Fibroblast of the conjunctiva (primary cell): ENCODE results near the gene CAMK2N1.

Experiments
- DNase-seq: peaks from one replicate; pipeline ENCODE4 v3.0.0-alpha.2; 2010; ENCODE audit warnings: low read depth

Gene CAMK2N1

DNA sequence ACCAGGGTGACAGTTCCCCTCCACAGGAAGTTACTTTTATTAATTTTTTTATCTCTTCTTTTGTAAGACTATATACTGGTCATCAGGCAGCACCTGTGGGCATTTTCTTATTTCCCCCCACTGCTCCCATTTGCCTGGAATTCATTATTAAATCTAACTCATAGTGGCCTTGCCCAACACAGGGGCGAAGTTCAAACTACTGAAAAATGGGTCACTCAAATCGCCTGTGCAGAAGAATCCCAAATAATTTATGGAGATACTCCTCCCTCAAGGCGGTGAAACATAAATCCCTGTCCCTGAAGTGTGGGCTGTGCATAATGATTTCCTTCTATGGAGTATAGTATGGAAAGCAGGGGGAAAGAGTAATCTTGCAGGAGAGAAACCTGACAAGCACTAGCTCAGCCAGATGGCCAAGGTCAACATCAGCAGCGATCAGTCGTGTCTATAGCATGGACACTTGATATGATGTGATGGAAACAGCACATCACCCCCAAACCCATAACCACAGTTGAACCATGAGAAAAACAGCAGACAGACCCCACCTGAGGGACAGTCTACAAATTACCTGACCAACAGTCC lies 7.9 kb downstream of the CAMK2N1 start:
- no peak for DNase-seq

DNA sequence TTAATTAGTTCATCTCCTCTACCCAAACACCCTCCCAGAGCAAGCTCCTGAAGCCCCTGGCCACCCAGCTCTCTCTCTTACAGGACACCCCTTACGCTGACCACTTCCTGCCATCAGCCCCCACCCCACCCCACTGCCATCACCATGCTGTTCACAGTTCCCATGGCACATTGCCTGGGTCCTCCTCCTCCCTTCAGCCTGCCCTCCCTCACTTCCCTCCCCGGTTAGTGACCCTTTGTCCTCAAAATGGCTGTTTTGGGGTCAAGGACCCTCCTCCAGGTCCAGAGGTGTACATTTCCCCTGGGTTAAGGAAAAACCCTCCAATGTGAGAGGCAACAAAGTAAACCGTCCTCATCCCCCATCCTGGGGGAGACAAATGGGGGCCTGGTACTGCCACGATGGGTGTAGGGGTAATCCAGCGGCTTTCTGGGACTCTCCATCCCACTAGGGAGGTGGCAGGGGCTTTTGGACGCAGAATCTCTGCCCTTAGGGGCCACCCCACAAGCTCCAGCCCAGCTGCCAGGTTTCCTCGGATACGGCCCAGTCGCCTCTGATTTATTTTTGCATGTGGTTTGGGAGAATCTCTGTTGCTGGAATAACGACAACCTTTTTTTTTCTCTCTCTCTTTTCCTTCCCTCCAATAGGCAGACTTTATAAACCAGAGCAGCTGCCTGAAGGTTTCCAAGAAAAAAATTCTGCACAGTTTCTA lies 8.5 kb downstream of the CAMK2N1 start:
- DNase-seq, result no peak

DNA sequence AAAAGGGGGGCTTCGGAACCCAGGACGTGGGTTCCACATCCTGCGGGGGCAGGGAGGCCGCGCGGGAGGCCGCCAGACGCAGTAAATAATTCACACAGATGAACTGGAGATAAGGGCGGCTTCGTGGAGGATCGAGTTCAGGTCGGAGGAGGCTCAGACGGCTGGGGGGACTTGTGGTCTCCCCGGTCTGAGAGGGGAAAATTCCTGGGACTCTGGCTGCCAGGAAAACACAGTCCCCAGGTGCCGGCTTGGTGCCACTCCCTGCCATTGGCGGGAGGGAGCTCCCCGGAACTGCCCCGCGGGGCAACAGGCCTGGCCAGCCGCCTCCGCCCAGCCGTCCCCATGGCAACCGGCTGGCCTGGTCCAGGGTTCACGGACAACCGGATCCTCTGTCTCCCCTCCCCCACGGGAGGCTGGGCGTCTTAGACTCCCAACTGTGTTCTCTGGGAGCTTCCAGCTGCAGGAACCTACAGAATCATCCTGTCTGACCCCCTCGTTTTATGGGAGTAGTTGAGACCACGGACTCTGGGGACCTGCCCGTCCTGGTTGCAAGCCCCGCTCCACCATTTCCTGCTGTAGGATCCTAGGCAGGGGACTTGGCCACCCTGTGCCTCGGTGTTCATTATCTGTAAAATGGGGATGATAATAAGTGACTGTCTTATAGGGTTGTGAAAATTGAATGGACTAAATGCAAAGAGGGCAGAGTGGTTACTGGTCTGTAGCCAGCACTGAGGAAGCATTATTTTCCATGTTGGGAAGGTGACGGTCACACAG lies 9.6 kb downstream of the CAMK2N1 start:
- DNase-seq, result no peak

DNA sequence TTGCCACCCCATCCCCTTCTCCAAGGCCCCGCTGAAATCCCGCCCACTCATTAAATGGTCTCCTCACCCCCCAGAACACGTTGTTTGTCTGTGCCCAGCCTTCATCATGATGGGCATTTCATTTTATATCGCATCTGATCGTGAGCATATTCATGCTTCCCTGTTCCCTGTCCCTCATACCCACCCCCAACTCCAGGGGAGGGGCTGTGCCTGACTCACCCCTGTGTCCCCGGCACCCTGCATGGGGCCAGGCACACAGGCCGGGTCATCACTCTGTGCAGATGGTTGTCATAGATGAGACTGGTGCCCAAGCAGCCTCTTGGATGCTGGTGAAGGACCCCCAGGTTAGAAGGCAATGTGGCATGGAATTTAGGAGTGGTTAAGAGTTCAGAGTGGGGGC lies 11.0 kb downstream of the CAMK2N1 start:
- DNase-seq, result no peak

DNA sequence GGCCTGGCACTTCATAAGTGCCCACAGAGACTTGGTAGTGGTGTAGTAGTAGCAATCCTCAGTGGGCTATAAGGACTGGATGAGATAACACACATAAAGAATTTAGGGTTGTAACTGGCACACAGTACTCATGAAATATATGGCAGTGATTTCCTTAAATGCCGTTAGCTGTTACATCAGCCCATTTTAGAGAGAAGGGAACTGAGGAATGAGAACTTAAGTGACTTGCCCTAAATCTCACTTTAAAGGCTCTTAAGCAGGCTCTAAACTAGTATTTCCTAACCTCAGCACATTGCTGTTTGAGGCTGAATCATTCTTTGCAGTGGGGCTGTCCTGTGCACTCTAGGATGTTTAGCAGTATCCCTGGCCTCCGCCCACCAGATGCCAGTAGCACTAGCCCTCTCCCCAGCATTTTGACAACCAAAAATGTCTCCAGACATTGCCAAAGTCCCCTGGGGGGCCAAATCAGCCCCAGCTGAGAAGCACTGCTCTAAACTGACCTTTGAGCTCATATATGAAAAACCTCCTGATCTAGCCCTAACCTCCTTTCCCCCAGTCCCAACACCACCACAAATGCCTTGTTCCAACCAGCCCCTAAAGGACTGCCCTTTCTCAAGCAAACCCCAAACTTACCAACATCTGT lies 11.6 kb downstream of the CAMK2N1 start:
- DNase-seq, result no peak

DNA sequence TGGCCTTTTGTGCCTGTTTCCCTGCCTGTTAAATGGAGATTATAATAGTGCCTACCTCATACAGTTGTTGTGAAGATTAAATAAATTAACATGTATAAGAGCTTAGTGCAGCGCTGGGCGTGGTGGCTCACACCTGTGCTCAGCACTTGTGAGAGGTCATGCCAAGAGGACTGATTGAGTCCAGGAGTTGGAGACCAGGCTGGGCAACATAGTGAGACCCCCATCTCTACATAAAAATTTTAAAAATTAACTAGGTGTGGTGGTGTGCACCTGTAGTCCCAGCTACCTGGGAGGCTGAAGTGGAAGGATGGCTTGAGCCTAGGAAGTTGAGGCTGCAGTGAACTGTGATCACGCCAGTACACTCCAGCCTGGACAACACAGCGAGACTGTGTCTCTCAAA lies 12.1 kb downstream of the CAMK2N1 start:
- DNase-seq, result no peak

DNA sequence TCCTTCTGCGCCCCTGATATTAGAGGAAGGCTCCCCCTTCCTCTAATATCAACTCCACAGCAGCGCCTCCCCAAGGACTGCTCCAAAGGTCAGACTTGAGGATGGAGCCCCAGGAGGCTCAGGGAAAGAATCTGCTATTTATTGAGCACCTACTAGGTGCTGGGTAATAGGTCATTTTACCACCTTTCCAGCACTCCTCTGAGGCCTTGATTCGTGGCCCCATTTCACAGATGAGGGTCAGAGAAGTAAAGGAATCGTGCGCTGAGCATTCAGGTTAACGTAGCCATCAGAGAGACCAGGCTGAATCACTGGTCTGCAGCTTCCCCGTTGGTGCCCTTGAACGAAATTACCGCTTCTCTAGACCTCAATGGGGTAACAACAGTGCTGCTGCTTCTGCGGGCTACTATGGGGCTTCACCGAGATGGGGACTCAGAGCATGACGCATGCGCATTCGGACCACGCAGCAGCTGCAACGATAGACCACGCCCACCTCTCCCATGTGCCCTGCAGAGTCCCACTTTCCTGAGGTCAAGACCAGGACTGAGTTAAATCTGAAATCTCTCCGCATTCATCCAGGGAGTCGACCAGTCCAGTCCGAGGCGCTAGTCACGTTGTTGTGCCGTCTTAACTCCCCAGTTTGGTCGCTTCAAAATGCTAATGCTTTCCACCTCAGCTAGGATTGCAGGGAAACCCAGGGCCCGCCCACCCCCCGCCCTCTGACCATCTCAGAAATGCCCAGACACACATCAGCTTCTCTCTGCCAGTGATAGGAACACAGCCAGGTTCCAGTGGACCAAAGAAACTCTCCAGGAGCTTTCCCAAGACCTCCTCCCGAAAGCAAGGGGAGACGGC lies 12.9 kb downstream of the CAMK2N1 start:
- peak; percentile 41 for DNase-seq

DNA sequence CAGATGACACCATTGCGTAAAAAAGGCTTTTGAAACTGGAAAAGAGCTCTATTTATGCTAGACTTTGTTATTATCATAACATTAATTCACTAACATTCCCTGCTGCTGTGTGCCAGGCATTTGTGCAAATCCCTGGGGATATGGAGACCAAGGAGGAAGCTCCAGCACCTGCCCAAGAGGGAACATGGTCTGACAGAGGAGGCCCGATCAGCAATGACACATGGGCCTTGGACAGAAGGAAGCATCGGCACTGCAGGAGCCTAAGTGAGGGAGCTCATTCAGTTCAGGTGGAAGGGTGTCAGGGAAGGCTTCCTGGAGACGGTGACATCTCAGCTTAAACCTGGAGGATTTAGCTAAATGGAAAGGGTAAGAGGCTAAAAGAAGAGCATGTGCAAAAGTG lies 13.9 kb downstream of the CAMK2N1 start:
- DNase-seq, result no peak

DNA sequence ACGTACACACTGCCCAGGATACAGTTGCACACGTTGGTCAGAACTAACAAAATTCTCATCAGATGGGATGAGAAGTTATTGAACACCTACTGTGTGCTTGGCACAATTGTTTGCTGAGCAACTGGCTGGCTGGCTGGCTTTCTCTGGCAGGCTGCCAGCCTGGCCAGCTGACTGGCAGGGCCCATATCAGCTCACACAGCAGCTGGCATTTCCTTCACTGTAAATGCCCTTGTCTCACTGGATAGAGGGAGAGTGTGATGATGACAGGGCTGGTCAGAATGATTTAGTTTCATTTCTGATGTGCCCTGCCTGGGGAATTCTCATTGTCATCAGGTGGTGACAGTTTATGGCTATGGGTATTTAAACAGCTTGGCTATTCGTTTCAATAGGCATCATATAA lies 15.8 kb downstream of the CAMK2N1 start:
- DNase-seq, result no peak

DNA sequence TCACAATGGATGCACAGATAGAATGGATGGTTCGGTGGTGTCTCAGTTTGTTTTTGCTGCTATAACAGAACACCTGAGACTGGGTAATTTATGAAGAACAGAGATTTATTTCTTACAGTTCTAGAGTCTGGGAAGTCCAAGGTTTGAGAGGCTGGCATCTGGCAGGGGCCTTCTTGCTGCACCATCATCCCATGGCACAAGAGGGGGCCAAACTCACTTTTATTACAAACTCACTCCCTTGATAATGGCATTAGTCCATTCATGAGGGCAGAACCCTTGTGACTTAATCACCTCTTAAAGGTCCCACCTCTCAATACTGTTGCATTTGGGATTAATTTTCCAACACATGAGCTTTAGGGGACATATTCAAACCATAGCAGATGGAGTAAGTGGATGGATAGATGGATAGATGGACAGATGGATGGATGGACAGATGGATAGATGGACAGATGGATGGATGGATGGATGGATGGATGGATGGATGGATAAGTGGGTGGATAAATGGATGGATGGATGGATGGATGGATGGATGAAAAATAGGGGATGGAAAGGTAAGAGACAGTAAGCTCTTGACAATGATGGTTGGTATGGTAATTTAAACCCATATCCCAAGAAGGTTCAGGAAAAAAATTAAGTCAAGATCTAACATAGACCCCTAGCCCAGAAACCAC lies 16.5 kb downstream of the CAMK2N1 start:
- DNase-seq, result no peak

DNA sequence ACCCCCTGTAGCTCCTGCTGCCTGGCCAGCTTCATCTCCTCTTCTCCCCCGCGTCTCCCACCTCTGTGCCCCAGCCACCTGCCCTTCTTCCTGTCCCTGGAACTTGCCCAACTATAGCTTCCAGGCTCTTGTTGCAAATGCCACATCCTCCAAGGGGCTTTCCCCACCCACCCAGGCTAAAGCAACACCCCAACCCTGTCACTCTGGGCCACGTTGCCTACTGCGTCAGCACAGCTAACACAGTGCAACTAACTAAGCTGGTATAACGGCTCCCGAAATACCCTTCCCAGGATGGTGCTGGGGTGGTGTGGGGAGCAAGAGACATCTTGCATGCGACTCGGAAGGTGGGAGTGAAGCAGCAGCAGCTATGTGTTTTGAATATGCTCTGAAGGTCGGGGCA lies 19.7 kb downstream of the CAMK2N1 start:
- no peak for DNase-seq

DNA sequence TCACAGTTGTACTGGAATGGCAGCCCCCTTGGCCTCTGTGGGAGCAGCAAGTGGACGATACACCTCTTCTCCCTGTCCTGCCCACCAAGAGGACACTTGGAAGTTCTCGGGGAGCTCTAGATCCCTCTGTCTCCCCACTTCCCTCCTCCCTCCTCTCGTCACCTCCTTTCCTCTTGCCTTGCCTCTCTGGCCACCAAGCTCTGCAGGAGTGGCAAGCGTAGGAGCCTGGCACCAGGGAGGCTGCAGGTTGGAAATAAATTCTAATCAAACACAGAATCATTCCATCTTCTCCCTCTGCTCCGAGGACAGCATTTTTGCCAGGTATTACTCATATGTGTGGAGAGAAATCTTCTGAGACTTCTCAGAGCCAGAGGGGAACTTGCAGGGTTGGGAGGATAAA lies 20.8 kb downstream of the CAMK2N1 start:
- DNase-seq, result no peak

DNA sequence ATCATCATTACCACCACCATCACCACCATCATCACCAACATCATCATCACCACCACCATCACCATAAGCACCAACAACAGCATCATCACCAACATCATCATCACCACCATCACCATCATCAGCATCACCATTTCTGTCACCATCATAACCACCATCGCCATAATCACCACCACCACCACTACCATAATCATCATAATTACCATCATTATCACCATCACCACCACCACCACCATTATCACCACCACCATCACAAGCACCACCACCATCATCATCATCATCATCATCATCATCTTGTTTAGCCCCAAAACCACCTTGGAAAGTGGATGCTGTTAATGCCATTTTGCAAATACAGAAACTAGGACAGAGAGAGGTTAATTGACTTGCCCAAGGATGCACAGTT lies 22.5 kb downstream of the CAMK2N1 start:
- DNase-seq, result no peak

DNA sequence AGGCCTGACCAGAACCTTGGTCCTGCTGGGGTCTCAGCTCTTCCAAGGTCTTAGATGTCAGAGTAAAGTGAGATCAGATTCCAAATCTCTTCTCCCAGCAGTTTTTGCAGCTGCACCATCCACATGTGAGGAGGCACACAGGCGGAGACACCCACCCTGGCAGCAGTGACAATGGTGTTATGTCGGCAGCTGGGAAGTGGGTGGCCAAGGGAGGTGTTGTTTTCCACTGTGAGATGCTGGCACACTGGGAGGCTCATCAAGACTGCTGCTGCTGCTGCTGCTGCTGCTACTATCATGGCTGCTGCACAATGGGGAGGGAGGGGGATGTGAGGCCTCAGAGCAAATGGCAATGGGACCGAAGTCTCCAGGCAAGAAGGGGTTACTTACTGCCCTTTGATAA lies 23.6 kb downstream of the CAMK2N1 start:
- no peak for DNase-seq

DNA sequence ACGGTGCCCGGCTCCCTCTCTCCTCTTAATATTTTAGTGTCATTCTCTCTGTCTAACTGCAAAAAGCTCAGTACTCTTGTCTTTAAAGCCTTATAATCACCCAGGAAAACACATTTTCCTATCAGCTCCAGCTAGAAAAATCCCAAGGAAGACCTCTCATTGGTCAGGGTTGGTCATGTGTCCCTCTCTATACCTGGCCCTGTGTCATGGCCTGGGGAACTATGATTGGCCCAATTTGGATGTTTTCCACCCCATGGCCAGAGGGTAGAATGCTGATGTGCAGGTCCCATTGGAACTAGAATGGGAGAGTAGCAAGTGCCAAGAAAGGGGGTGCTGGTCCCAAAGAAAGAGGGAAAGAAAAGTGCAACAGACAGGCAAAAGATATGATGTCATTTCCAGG lies 27.3 kb downstream of the CAMK2N1 start:
- DNase-seq, result no peak

DNA sequence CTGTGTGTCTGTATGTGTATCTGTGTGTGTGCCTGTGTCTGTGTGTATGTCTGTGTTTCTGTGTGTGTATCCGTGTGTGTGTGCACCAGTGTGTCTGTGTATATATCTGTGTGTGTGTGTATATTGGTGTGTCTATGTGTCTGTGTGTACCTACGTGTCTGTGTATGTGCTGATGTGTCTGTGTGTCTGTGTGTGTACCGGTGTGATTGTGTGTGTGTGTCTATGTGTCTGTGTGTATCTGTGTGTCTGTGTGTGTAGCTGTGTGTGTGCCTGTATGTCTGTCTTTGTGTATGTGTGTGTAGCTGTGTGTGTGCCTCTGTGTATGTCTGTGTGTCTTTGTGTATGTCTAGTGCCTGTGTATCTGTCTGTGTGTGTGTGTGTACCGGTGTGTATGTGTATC lies 32.0 kb downstream of the CAMK2N1 start:
- no peak for DNase-seq

DNA sequence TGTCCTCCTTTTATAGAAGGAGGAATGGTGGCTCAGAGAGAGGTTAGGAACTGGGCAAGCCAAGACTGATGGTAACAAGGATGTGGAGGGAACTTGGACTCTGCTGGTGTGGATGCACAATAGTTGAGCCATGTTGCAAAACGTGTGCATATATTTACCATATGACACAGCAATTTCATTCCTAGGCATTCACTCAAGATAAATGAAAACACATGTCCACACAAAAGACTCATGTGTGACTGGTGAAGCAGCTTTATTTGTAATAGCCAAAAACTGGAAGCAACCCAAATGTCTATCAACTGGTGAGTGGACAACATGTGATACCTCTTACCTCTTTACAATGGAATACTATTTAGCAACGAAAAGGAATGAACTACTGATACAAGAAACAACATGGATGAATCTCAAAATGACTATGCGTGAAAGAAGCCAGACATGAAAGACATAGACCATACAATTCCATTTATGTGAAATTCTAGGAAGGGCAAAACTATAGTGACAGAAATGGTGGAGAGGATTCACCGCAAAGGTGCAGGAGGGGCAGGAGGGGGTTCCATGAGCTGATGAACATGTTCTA lies 36.2 kb downstream of the CAMK2N1 start:
- peak; percentile 83 for DNase-seq

DNA sequence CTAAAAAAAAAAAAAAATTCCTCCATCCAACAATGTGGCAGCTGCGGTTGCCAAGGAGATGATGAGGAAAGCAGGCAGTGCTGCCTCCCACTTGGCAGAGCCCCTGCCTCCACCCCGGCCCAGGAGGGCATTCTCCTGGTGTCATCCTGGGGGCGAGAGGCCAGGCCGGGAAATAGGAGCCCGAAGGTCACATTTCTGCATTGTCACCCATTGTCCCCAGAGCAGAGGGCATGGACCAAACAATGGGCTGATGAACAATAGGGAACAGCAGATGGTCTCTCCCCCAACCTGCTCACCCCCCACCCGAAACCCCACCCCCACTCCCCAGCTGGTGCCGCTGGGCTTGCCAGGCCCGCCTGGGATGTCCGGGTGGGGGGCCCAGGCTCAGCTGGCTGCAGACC lies 37.3 kb downstream of the CAMK2N1 start:
- no peak for DNase-seq

DNA sequence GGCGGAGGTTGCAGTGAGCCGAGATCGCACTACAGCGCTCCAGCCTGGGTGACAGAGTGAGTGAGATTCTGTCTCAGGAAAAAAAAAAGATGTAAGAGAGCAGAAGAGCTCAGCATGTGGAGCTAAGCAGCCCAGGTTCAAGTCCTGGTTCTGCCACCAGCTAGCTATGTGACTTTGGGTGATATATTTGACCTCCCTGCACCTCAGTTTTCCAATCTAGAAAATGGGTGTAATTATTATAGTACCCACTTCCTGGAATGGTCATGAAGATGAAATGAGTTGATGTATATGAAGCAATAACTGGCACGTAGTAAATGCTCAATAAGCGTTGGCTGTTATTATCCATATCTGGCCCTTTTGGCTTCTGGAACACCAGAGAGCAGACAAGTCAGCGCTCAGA lies 38.2 kb downstream of the CAMK2N1 start:
- DNase-seq, result no peak

DNA sequence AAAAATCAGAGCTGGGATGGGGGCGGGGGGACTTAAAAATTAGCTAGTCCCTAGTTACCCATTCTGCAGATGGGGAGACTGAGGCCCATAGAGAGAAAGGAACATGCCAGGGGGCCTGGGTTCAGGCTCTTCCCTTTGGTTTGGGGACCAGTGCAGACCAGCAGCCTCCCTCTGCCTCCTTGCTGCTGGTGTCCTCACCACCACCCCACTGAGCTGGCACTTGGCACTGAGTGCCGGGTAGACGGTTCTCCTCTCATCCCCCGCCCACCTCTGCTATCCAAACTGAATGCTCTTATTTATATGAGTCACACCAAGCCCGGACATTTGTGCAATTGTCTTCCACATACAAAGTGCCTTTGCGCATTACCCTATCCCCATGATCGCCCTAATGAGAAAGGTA lies 39.2 kb downstream of the CAMK2N1 start:
- no peak for DNase-seq

DNA sequence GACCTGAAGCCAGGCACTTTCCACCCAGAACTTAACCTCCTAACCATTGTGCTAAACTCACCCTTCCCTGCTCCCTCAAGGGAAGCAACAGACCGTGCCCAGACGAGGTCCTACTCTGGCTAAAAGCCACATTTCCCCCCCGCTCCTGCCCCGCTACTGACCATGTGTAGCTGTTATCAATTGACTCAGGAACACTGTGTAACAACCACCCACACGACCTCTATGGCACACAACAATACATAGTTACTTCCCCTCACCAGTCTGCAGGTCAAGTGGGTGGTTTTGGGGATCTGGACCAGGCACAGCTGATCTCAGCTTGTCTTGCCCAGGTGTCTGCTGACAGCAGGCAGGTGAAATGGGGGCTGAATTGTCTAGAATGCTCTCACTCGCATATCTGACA lies 40.1 kb downstream of the CAMK2N1 start:
- DNase-seq, result no peak
